Stimulated activated naive CD8-positive, alpha-beta T cell treated with anti-CD3 and anti-CD28 coated beads, Interleukin-15, Interleukin-2, amounts not matched to agents 100 ng/mL and 50 ng/mL, for 24 hours (primary cell): ENCODE data around the gene VN1R2.
"Not testable (repeated sequence)": the region's sequence is repeated elsewhere in the genome, so short reads cannot be mapped to it uniquely, and the experiment has no call there.

ENCODE experiments used
- H3K27ac Mint-ChIP-seq: one replicate; pipeline ENCODE4 v1.8.0; 2021; ENCODE audit warnings: mild to moderate bottlenecking, mixed read lengths
- H3K27me3 Mint-ChIP-seq: one replicate; pipeline ENCODE4 v1.8.0; 2021; ENCODE audit warnings: mixed read lengths
- H3K36me3 Mint-ChIP-seq: one replicate; pipeline ENCODE4 v1.8.0; 2021; ENCODE audit warnings: low read depth, mixed read lengths
- H3K4me1 Mint-ChIP-seq: one replicate; pipeline ENCODE4 v1.8.0; 2021; ENCODE audit warnings: low read depth, mixed read lengths
- H3K4me3 Mint-ChIP-seq: one replicate; pipeline ENCODE4 v1.8.0; 2021; ENCODE audit warnings: mild to moderate bottlenecking, mixed read lengths
- H3K9me3 Mint-ChIP-seq: one replicate; pipeline ENCODE4 v1.8.0; 2021; ENCODE audit warnings: mixed read lengths

Gene VN1R2

DNA sequence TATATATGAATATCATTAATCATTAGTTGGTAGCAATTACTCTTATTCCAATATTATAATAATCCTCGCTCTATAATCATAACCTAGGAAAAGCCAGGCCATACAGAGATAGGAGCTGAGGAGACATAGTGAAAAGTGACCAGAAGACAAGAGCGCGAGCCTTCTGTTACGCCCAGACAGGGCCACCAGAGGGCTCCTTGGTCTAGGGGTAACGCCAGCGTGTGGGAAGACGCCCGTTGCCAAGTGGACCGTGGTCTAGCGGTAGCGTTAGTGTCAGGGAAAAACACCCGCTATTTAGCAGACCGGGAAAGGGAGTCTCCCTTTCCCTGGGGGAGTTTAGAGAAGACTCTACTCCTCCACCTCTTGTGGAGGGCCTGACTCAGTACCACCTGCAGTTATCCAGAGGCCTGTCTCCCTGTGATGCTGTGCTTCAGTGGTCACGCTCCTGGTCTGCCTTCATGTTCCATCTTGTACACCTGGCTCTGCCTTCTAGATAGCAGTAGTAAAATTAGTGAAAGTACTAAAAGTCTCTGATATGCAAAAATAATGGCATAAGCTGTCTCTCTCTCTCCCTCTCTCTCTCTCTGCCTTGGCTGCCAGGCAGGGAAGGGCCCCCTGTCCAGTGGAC, at the start of gene VN1R2:
Gene VN1R2, plus strand, starts transcription at position 578 of the 628 bp plus-strand sequence. CDS start 84 bp downstream, outside the sequence.
- Mint-ChIP-seq H3K4me1 (peaks cover 10% of the 10 kb centered on the region), H3K27me3 (peaks cover 16% of the 10 kb centered on the region), H3K9me3 (peaks cover 38% of the 10 kb centered on the region), H3K36me3 (peaks cover 19% of the 10 kb centered on the region)
- not testable (repeated sequence) for H3K4me3 Mint-ChIP-seq, H3K27ac Mint-ChIP-seq

DNA sequence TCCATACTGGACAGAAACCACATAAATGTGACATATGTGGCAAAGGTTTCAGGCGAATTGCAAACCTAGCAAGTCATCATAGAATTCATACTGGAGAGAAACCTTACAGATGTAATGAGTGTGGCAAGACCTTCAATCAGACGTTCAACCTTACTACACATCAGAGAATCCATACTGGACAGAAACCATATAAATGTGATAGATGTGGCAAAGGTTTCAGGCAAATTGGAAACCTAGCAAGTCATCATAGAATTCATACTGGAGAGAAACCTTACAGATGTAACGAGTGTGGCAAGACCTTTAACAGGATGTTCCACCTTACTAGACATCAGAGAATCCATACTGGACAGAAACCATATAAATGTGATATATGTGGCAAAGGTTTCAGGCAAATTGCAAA, 46.5 kb upstream of the VN1R2 start:
- Mint-ChIP-seq H3K36me3 (peaks cover 86% of the 10 kb centered on the region), H3K9me3 (peaks cover 64% of the 10 kb centered on the region)
- H3K4me3 Mint-ChIP-seq, H3K27me3 Mint-ChIP-seq, H3K27ac Mint-ChIP-seq, H3K4me1 Mint-ChIP-seq: not testable (repeated sequence)

DNA sequence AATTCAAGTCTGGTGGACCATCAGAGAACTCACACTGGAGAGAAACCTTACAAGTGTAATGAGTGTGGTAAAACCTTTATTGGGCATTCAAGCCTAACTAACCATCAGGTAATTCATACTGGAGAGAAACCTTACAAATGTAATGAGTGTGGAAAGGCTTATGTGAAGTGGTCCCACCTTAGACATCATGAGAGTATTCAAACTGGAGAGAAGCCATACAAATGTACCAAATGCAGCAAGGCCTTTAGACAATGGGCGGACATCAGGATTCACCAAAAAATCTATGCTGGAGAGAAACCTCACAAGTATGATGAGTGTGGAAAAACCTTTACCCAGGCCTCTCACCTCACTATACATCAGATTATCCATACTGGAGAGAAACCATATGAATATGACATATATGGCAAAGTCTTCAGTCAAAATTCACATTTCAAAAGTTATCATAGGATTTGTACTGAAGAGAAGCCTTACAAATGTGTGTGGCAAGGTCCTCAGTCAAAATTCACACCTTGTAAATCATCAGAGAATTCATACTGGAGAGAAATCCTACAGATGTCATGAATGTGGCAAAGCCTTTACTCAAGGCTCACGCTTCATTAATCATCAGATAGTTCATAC, 45.3 kb upstream of the VN1R2 start:
- Mint-ChIP-seq H3K36me3 (peaks cover 75% of the 10 kb centered on the region), H3K4me3 (no peak overlapping the region)

DNA sequence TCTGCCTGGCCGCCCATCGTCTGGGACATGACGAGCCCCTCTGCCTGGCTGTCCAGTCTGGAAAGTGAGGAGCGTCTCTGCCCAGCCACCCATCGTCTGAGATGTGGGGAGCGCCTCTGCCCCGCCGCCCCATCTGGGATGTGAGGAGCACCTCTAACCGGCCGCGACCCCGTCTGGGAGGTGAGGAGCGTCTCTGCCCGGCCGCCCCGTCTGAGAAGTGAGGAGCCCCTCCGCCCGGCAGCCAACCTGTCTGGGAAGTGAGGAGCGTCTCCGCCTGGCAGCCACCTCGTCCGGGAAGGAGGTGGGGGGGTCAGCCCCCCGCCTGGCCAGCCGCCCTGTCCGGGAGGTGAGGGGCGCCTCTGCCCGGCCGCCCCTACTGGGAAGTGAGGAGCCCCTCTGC, 35.4 kb upstream of the VN1R2 start:
- not testable (repeated sequence) for H3K27ac Mint-ChIP-seq

More for the DNA sequence above, 45.3 kb upstream of the VN1R2 start:
- no peak overlapping the region for H3K27ac Mint-ChIP-seq
- peaks cover 58% of the 10 kb centered on the region for H3K9me3 Mint-ChIP-seq
- no peaks in the 10 kb centered on the region for H3K27me3 Mint-ChIP-seq
- H3K4me1 Mint-ChIP-seq, result no peaks in the 10 kb centered on the region

GRCh38 chr19:53224606-53225005, 33.5 kb upstream of the VN1R2 start:
- no peak overlapping the region for H3K27ac Mint-ChIP-seq
- H3K27me3 Mint-ChIP-seq, result no peaks in the 10 kb centered on the region
- no peak overlapping the region for H3K4me3 Mint-ChIP-seq
- peaks cover 39% of the 10 kb centered on the region for H3K9me3 Mint-ChIP-seq
- H3K36me3 Mint-ChIP-seq, result peaks cover 40% of the 10 kb centered on the region
- H3K4me1 Mint-ChIP-seq, result no peaks in the 10 kb centered on the region

More for the DNA sequence above, 35.4 kb upstream of the VN1R2 start:
- H3K27me3 Mint-ChIP-seq, H3K4me3 Mint-ChIP-seq, H3K4me1 Mint-ChIP-seq: not testable (repeated sequence)
- peaks cover 45% of the 10 kb centered on the region for H3K36me3 Mint-ChIP-seq
- peaks cover 43% of the 10 kb centered on the region for H3K9me3 Mint-ChIP-seq

- Mint-ChIP-seq H3K27ac (no peak overlapping the region), H3K36me3 (peaks cover 62% of the 10 kb centered on the region), H3K4me3 (no peak overlapping the region), H3K9me3 (peaks cover 61% of the 10 kb centered on the region), H3K4me1 (no peaks in the 10 kb centered on the region), H3K27me3 (no peaks in the 10 kb centered on the region)
These were observed 20.8 kb upstream of the VN1R2 start for GRCh38 chr19:53237114-53237777.

- Mint-ChIP-seq H3K27ac (no peak overlapping the region), H3K9me3 (peaks cover 63% of the 10 kb centered on the region), H3K36me3 (peaks cover 88% of the 10 kb centered on the region), H3K4me1 (no peaks in the 10 kb centered on the region), H3K27me3 (no peaks in the 10 kb centered on the region), H3K4me3 (no peak overlapping the region)
These were observed 11.6 kb upstream of the VN1R2 start for GRCh38 chr19:53246498-53246897.

- Mint-ChIP-seq H3K4me3 (peak within 1 kb of the TSS; percentile 86), H3K27ac (no peak within 1 kb of the TSS), H3K36me3 (peaks cover 48% of the 10 kb centered on the region), H3K4me1 (peaks cover 10% of the 10 kb centered on the region), H3K9me3 (peaks cover 47% of the 10 kb centered on the region), H3K27me3 (peaks cover 8% of the 10 kb centered on the region)
These were observed 3.4 kb upstream of the VN1R2 start, which contains the start of gene ZNF677 for GRCh38 chr19:53254411-53255341. ZNF677 (minus strand) TSS chr19:53254873; CDS start chr19:53251550, 3,323 bp downstream.

DNA sequence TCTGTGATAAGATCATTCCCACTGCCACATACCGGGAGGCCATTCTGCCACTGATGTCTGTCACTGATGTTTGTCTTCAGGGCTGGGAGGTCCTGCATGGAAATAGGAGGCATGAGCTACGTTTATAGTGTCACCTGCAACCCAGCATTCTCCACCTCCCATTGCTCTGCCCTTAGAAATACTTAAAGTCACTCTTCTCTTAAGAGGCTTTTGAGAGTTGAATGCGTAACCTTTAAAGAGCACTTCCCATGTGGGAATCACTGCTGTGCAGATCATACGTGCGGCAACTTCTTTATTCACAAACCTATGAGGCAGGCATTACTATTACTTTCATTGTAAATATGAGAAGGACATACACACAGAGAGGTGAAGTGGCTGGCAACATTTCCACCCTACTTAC, 9.5 kb downstream of the VN1R2 start, which contains the start of gene VN1R4:
Gene VN1R4, minus strand, starts transcription at position 101 of the 400 bp plus-strand sequence. Its CDS starts 58 bp downstream, at position 43.
- H3K4me3 Mint-ChIP-seq, H3K4me1 Mint-ChIP-seq, H3K27ac Mint-ChIP-seq: not testable (repeated sequence)
- Mint-ChIP-seq H3K9me3 (peaks cover 52% of the 10 kb centered on the region), H3K27me3 (peaks cover 24% of the 10 kb centered on the region), H3K36me3 (peaks cover 15% of the 10 kb centered on the region)

- not testable (repeated sequence) for H3K36me3 Mint-ChIP-seq, H3K27ac Mint-ChIP-seq, H3K4me3 Mint-ChIP-seq, H3K4me1 Mint-ChIP-seq
- Mint-ChIP-seq H3K9me3 (peaks cover 54% of the 10 kb centered on the region), H3K27me3 (peaks cover 13% of the 10 kb centered on the region)
These were observed 11.8 kb downstream of the VN1R2 start for GRCh38 chr19:53269861-53270260.

DNA sequence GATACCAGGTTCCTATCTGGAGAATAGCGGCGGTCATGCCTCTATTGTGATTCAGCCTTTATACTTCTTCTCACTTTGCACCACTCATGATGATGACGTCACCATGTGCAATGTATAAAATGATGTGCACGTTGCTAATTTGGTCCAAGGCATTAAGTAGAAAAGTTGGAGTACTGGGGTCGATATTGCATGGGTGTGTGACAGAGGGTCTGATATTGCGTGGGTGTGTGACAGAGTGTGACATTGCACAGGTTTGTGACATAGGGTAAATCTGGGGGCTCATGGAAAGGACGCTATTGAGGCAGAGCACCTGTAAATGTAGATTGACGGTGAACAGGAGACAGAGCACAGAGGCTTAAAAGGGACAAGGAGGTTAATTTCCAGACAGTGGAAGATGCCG, 14.0 kb downstream of the VN1R2 start:
- no peak overlapping the region for H3K27ac Mint-ChIP-seq
- H3K4me1 Mint-ChIP-seq, result no peaks in the 10 kb centered on the region
- H3K9me3 Mint-ChIP-seq, result peaks cover 50% of the 10 kb centered on the region
- H3K27me3 Mint-ChIP-seq, result peaks cover 4% of the 10 kb centered on the region
- H3K36me3 Mint-ChIP-seq, result peaks cover 7% of the 10 kb centered on the region
- no peak overlapping the region for H3K4me3 Mint-ChIP-seq

DNA sequence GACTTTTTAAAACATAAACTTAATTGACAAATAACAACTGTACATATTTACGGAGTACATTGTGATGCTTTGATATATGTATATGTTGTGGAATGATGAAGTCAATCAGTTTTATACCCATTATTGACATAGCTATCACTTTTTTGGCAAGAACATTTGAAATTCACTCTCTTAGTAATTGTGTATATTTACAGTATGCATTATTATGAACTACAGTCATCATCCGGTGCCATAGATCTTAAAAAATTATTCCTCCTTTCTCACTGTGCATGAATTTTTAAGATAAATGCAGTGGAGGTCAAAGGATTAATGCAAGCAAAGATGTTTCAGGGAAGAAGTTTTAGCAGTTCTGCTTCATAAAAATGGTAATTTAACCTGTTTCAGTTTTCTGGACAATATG, 17.4 kb downstream of the VN1R2 start:
- Mint-ChIP-seq H3K36me3 (peaks cover 3% of the 10 kb centered on the region), H3K27ac (no peak overlapping the region), H3K4me1 (no peaks in the 10 kb centered on the region), H3K27me3 (peaks cover 4% of the 10 kb centered on the region), H3K9me3 (peaks cover 53% of the 10 kb centered on the region), H3K4me3 (no peak overlapping the region)

DNA sequence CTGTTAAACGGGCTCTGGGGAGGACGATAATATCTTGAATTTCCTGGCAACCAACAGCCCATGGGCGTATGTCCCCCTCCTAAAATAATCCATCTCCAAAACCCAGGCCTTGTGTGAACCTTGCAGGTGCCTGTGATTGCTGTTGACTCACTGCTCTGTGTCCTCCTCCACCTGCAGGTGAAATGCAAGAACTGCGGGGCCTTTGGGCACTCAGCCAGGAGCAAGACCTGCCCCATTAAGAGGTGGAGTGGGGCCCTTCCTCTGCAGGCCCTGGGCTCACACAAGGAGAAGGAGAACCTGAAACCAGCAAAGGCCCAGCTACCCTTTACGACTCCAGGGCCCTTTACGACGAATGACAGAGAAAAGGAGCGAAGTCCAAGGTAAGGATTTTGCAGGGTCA, 23.9 kb downstream of the VN1R2 start:
- H3K4me3 Mint-ChIP-seq, result not testable (repeated sequence)

GRCh38 chr19:53285087-53285486, 27.0 kb downstream of the VN1R2 start:
- Mint-ChIP-seq H3K4me1 (no peaks in the 10 kb centered on the region), H3K9me3 (peaks cover 23% of the 10 kb centered on the region), H3K27me3 (no peaks in the 10 kb centered on the region), H3K27ac (no peak overlapping the region), H3K4me3 (no peak overlapping the region), H3K36me3 (no peaks in the 10 kb centered on the region)

More for the DNA sequence above, 23.9 kb downstream of the VN1R2 start:
- H3K27ac Mint-ChIP-seq, H3K36me3 Mint-ChIP-seq, H3K4me1 Mint-ChIP-seq, H3K27me3 Mint-ChIP-seq: not testable (repeated sequence)
- peaks cover 24% of the 10 kb centered on the region for H3K9me3 Mint-ChIP-seq
